Suprapubic skin (tissue), 3 donors: ENCODE results near the gene ZNF592.

Source experiments
- CTCF ChIP-seq, 2 donors: fragments of 200-600 bp in 1 of 2; fragments of 450-650 bp in 1 of 2; sonication (generic) in 1 of 2; IDR thresholded peaks; one replicate each; pipeline ENCODE4 v1.5.1; 2016 to 2019; ENCODE audit warnings: antibody characterized with exemption in 2 of 2, mild to moderate bottlenecking in 1 of 2, moderate library complexity in 1 of 2
- POLR2AphosphoS5 ChIP-seq, 3 donors: sonication (generic); formaldehyde crosslinking; IDR thresholded peaks; one replicate each; pipeline ENCODE4 v1.6.1; 2017; ENCODE audit warnings: antibody characterized with exemption in 3 of 3

- TF ChIP-seq POLR2AphosphoS5 (IDR thresholded peaks at IDR 0.05) (no peak), CTCF (IDR thresholded peaks at IDR 0.05) (no peak)
Observed at GRCh38 chr15:84765675-84766074, 17.3 kb downstream of the ZNF592 start.
